ENCODE data around the gene EXOC4. TPM values are rescaled to one million over a fixed set of nuclear protein-coding genes. Genes with fewer than 3 reads are reported as not detected.
A peak's percentile ranks its signal among the peaks of the same experiment; 100 is the strongest.

Gene EXOC4
- total and polyA plus RNA-seq, 2 donors (not counting 1 experiment from before 2014, with no cell fraction given), result 79.6 to 158 TPM

DNA sequence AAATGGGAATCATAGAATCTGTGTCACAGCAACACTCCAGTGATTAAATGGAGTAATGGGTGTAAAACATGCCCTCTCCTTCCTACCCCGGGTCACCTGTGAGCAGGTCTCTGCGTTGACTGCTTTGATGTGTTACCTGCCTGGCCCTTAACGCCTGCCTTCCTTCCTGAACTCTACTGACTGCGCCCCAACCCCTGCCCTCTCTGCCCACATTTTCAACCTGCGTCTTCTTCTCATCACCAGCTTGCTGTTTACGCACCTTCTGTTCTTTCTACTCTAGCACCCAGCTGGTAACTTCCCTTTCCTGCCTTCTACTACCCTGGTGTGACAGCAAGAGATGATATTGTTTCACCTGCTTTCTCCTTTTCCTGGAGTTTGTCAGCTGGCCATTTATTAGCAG lies 571.3 kb downstream of the EXOC4 start:
- H3K9me3 ChIP-seq (ENCODE audit: control insufficient read depth, insufficient read depth, low read depth, low read length), result no peaks in the 10 kb centered on the region
- DNase-seq (ENCODE audit: low read depth in 2 of 2), result no peak
- no peaks in the 10 kb centered on the region for H3K36me3 ChIP-seq (ENCODE audit: control insufficient read depth, insufficient read depth, low read length)
- no peak for TF ChIP-seq EZH2 (IDR thresholded peaks at IDR 0.05; ENCODE audit: low read length, missing control alignments)
- TF ChIP-seq, protein P1, sequence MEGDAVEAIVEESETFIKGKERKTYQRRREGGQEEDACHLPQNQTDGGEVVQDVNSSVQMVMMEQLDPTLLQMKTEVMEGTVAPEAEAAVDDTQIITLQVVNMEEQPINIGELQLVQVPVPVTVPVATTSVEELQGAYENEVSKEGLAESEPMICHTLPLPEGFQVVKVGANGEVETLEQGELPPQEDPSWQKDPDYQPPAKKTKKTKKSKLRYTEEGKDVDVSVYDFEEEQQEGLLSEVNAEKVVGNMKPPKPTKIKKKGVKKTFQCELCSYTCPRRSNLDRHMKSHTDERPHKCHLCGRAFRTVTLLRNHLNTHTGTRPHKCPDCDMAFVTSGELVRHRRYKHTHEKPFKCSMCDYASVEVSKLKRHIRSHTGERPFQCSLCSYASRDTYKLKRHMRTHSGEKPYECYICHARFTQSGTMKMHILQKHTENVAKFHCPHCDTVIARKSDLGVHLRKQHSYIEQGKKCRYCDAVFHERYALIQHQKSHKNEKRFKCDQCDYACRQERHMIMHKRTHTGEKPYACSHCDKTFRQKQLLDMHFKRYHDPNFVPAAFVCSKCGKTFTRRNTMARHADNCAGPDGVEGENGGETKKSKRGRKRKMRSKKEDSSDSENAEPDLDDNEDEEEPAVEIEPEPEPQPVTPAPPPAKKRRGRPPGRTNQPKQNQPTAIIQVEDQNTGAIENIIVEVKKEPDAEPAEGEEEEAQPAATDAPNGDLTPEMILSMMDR (conservative IDR thresholded peaks at IDR 0.05 in 1 of 2, IDR thresholded peaks at IDR 0.05 in 1 of 2; ENCODE audit: low read depth in 1 of 2, low read length in 2 of 2), result no peak
- H3K4me1 ChIP-seq (ENCODE audit: control insufficient read depth, extremely low read depth, insufficient read depth, low read length), result no peaks in the 10 kb centered on the region
- H3K79me2 ChIP-seq (ENCODE audit: control insufficient read depth, insufficient read depth, low read length), result no peaks in the 10 kb centered on the region
- no peak overlapping the region for H3K9ac ChIP-seq (ENCODE audit: insufficient read depth, low read length)
- no peak overlapping the region for H2AFZ ChIP-seq (ENCODE audit: low read length)
- no peak overlapping the region for H3K4me2 ChIP-seq (ENCODE audit: extremely low read depth, insufficient read depth, low read length)
- H4K20me1 ChIP-seq (ENCODE audit: control insufficient read depth, extremely low read depth, insufficient read depth, low read length), result no peaks in the 10 kb centered on the region
- no peak overlapping the region for H3K4me3 ChIP-seq (replicated peaks in 1 of 4; ENCODE audit: control extremely low read depth in 1 of 4, insufficient read depth in 1 of 4, low read depth in 3 of 4, low read length in 4 of 4)
- H3K27ac ChIP-seq (ENCODE audit: insufficient read depth, low read length), result no peak overlapping the region
- no peaks in the 10 kb centered on the region for H3K27me3 ChIP-seq (ENCODE audit: control insufficient read depth, insufficient read depth, low read length)

DNA sequence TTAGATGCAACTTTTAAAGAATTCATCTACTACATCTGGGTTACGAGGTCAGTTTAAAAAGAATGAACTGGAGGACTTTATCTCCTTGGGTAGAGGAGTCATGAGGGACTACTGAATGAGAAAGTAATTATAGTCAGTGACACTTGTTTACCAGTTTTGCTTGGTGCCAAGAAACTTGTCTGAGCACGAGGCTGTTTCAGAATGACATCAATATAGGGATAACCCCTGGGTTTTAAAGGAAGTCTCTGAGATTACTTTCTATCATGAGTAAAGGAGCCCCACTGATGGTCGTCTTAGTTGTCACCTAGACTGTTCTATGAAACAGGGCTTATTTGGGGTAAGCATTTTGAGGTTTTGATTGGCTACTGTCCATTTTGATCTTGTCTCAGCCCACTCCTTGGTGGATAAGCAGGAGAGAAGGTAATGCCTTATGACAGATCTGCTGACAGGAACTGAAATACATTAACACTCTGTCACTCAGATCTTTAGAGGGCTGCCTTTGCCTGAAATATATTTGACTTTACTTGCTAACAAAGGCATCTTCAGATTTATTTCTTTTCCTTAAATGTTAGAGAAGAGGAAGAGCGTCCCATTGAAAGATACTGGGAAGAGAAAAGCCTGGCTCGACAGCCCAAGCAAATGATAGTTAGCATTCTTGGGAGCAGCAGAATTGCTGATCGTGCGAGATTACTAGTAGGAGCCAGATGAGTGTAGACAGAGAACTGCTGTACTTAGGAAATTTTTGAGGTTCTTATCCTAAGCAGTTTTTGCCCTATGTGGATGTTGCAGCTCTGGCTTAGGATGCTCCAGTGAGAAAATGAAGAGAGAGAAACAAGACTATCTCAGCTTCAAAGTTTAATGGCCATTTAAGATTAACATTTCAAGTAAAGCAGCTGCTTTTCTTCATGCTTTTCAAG lies 575.1 kb downstream of the EXOC4 start:
- H3K4me2 ChIP-seq (ENCODE audit: extremely low read depth, insufficient read depth, low read length), result no peak overlapping the region
- H3K4me3 ChIP-seq (replicated peaks in 1 of 4; ENCODE audit: control extremely low read depth in 1 of 4, insufficient read depth in 1 of 4, low read depth in 3 of 4, low read length in 4 of 4), result no peak overlapping the region

DNA sequence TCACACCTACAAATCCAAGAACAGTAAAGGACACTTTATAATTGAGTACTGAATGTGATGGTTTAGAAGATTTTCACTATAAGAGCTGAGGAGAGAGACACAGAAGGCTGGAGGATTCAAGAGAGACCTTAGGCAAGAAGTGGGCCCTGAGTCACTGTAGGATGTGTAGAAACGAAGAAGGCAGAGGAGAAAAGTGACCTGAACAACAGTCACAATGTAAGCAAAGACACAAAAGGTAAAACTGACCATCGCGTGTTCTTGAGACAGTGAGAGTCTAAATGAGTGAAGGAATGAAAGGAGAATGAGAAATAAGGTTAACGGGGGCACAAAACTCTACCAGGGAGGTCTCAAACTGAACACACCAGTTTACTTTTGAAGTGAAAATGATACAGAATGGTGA lies 576.0 kb downstream of the EXOC4 start:
- Histone ChIP-seq H3K36me3 (ENCODE audit: control insufficient read depth, insufficient read depth, low read length) (no peaks in the 10 kb centered on the region), H3K9ac (ENCODE audit: insufficient read depth, low read length) (no peak overlapping the region), H3K27ac (ENCODE audit: insufficient read depth, low read length) (no peak overlapping the region), H3K79me2 (ENCODE audit: control insufficient read depth, insufficient read depth, low read length) (no peaks in the 10 kb centered on the region), H3K4me2 (ENCODE audit: extremely low read depth, insufficient read depth, low read length) (no peak overlapping the region), H3K4me3 (replicated peaks in 1 of 4; ENCODE audit: control extremely low read depth in 1 of 4, insufficient read depth in 1 of 4, low read depth in 3 of 4, low read length in 4 of 4) (no peak overlapping the region), H3K4me1 (ENCODE audit: control insufficient read depth, extremely low read depth, insufficient read depth, low read length) (no peaks in the 10 kb centered on the region), H4K20me1 (ENCODE audit: control insufficient read depth, extremely low read depth, insufficient read depth, low read length) (no peaks in the 10 kb centered on the region), H2AFZ (ENCODE audit: low read length) (no peak overlapping the region), H3K9me3 (ENCODE audit: control insufficient read depth, insufficient read depth, low read depth, low read length) (no peaks in the 10 kb centered on the region), H3K27me3 (ENCODE audit: control insufficient read depth, insufficient read depth, low read length) (no peaks in the 10 kb centered on the region)
- TF ChIP-seq EZH2 (IDR thresholded peaks at IDR 0.05; ENCODE audit: low read length, missing control alignments), result no peak
- TF ChIP-seq, protein P1 (conservative IDR thresholded peaks at IDR 0.05 in 1 of 2, IDR thresholded peaks at IDR 0.05 in 1 of 2; ENCODE audit: low read depth in 1 of 2, low read length in 2 of 2), result no peak
- DNase-seq (ENCODE audit: low read depth in 2 of 2), result no peak

More for the DNA sequence above, 575.1 kb downstream of the EXOC4 start:
- Histone ChIP-seq H3K9ac (ENCODE audit: insufficient read depth, low read length) (no peak overlapping the region), H2AFZ (ENCODE audit: low read length) (no peak overlapping the region), H3K4me1 (ENCODE audit: control insufficient read depth, extremely low read depth, insufficient read depth, low read length) (no peaks in the 10 kb centered on the region), H3K36me3 (ENCODE audit: control insufficient read depth, insufficient read depth, low read length) (no peaks in the 10 kb centered on the region), H3K9me3 (ENCODE audit: control insufficient read depth, insufficient read depth, low read depth, low read length) (no peaks in the 10 kb centered on the region), H3K79me2 (ENCODE audit: control insufficient read depth, insufficient read depth, low read length) (no peaks in the 10 kb centered on the region), H4K20me1 (ENCODE audit: control insufficient read depth, extremely low read depth, insufficient read depth, low read length) (no peaks in the 10 kb centered on the region), H3K27ac (ENCODE audit: insufficient read depth, low read length) (no peak overlapping the region), H3K27me3 (ENCODE audit: control insufficient read depth, insufficient read depth, low read length) (no peaks in the 10 kb centered on the region)
- peak; percentile 15 to 20 for DNase-seq (ENCODE audit: low read depth in 2 of 2)
- TF ChIP-seq, protein P1 (conservative IDR thresholded peaks at IDR 0.05 in 1 of 2, IDR thresholded peaks at IDR 0.05 in 1 of 2; ENCODE audit: low read depth in 1 of 2, low read length in 2 of 2), result no peak
- no peak for TF ChIP-seq EZH2 (IDR thresholded peaks at IDR 0.05; ENCODE audit: low read length, missing control alignments)

Data from fibroblast of lung (primary cell).